Measurements from ENCODE around the gene PLVAP. TPM values are rescaled to one million over a fixed set of nuclear protein-coding genes. Genes with fewer than 3 reads are reported as not detected.

Gene PLVAP
- total and polyA plus RNA-seq, 9 of the 15 experiments (the other 6 are each of a cell fraction or from before 2014, with no cell fraction given): 0.09 to 0.84 (median 0.51) TPM; not detected in 4

- TF ChIP-seq AFF4 (CRISPR knock-in tag; IDR thresholded peaks at IDR 0.05): no peak
- TF ChIP-seq PHF8 (IDR thresholded peaks at IDR 0.05; ENCODE audit: borderline replicate concordance, low read length): 0 out of 2 replicates have a peak, but pooled peaks have one; percentile 23
- peak; percentile 63; the same call in 1 of the 2 replicates for TF ChIP-seq C11orf30 (IDR thresholded peaks at IDR 0.05; ENCODE audit: low read depth)
- no peak for TF ChIP-seq TEAD4 (IDR thresholded peaks at IDR 0.05; ENCODE audit: low read length)
- TF ChIP-seq TEAD4 (CRISPR knock-in tag; IDR thresholded peaks at IDR 0.05; ENCODE audit: borderline replicate concordance): no peak
- TF ChIP-seq CHD1 (IDR thresholded peaks at IDR 0.05; ENCODE audit: low read length): no peak
- TF ChIP-seq MYNN (IDR thresholded peaks at IDR 0.05): no peak
- no peak for TF ChIP-seq MYNN (CRISPR knock-in tag; IDR thresholded peaks at IDR 0.05)
- TF ChIP-seq ZBTB12 (CRISPR knock-in tag; IDR thresholded peaks at IDR 0.05): peak; percentile 66; the same call in 1 of the 2 replicates
- TF ChIP-seq ZBTB11 (CRISPR knock-in tag; IDR thresholded peaks at IDR 0.05): peak in 2 of 3 experiments; percentile 79 to 97; a peak in 4 of 6 replicates
- TF ChIP-seq FOXP1 (CRISPR knock-in tag; IDR thresholded peaks at IDR 0.05): no peak
- TF ChIP-seq CBX5 (IDR thresholded peaks at IDR 0.05; ENCODE audit: borderline replicate concordance, low read depth): no peak
- TF ChIP-seq SIN3B (IDR thresholded peaks at IDR 0.05; ENCODE audit: low read depth): peak; percentile 11; the same call in 1 of the 2 replicates
- TF ChIP-seq ZC3H4 (CRISPR knock-in tag; IDR thresholded peaks at IDR 0.05; ENCODE audit: borderline replicate concordance): no peak
These were observed 67.1 kb downstream of the PLVAP start (continued) for GRCh38 chr19:17309965-17310461.

Measured in K562 (cell line).